Transverse colon (tissue), 4 donors: ENCODE data around the gene SLC25A23. TPM values are rescaled to one million over a fixed set of nuclear protein-coding genes. Genes with fewer than 3 reads are reported as not detected.

ENCODE experiments used
- DNase-seq: peaks from one replicate; pipeline ENCODE4 v3.0.0-alpha.2; 2019
- H3K27ac ChIP-seq, 4 donors: fragments of 200-600 bp; sonication (generic); 2 replicates each; pipeline ENCODE4 v1.5.1; 2016 to 2018; ENCODE audit warnings: inconsistent platforms in 4 of 4
- H3K27me3 ChIP-seq: fragments of 200-600 bp; sonication (generic); 2 replicates; pipeline ENCODE4 v1.5.1; 2017; ENCODE audit warnings: inconsistent platforms
- H3K36me3 ChIP-seq, 4 donors: fragments of 200-600 bp; sonication (generic); 2 replicates each; pipeline ENCODE4 v1.5.1; 2017 to 2019; ENCODE audit warnings: inconsistent platforms in 4 of 4
- H3K4me1 ChIP-seq, 4 donors: fragments of 200-600 bp; sonication (generic); 2 replicates each; pipeline ENCODE4 v1.5.1; 2017 to 2020; ENCODE audit warnings: inconsistent platforms in 4 of 4
- H3K4me3 ChIP-seq, 4 donors: fragments of 200-600 bp; sonication (generic); 1 replicate in 1 of 4; 2 replicates in 3 of 4; pipeline versions ENCODE4 v1.5.1 to v1.6.1; 2017 to 2019; ENCODE audit warnings: inconsistent platforms in 4 of 4
- H3K9me3 ChIP-seq, 2 donors: fragments of 200-600 bp; sonication (generic); 2 replicates each; pipeline ENCODE4 v1.5.1; 2017 to 2019; ENCODE audit warnings: inconsistent platforms in 2 of 2
- CTCF ChIP-seq, 5 experiments: fragments of 200-600 bp in 3 of 5; fragments of 450-650 bp in 2 of 5; sonication (generic) in 3 of 5; IDR thresholded peaks; 1 replicate in 2 of 5; 2 replicates in 3 of 5; pipeline ENCODE4 v1.5.1; 2016 to 2017; ENCODE audit warnings: antibody characterized with exemption in 5 of 5, inconsistent platforms in 3 of 5, mild to moderate bottlenecking in 2 of 5, moderate library complexity in 1 of 5
- EP300 ChIP-seq: sonication (generic); formaldehyde crosslinking; IDR thresholded peaks from one replicate; pipeline ENCODE4 v1.6.1; 2017; ENCODE audit warnings: antibody characterized with exemption, low read depth
- POLR2A ChIP-seq: fragments of 450-650 bp; IDR thresholded peaks from one replicate; pipeline ENCODE4 v1.6.1; 2016; ENCODE audit warnings: antibody characterized with exemption, mild to moderate bottlenecking, moderate library complexity
- POLR2AphosphoS5 ChIP-seq, 3 donors: sonication (generic); formaldehyde crosslinking; IDR thresholded peaks; one replicate each; pipeline ENCODE4 v1.6.1; 2016; ENCODE audit warnings: antibody characterized with exemption in 3 of 3
- WGBS, 2 donors: methylation state at CpG; one replicate each; pipeline ENCODE4 v1.1.5; 2018; ENCODE audit warnings: low coverage in 1 of 2; 5-methylcytosine and 5-hydroxymethylcytosine counted together
- in situ Hi-C, 4 donors: fragments of 200-750 bp; cut with MboI; loops; one replicate each; pipeline versions ENCODE4 v1.15.0 to v1.15.1; 2017; ENCODE audit warnings: low sequenced_read_pairs in 3 of 4, low pct_ligation_motif_present in 1 of 4, low pct_unique_long_range_greater_than_20kb in 1 of 4
- intact Hi-C: fragments of 100-400 bp; cut with DNase I; formaldehyde crosslinking; loops from one replicate; pipeline ENCODE4 v1.15.1; 2023; ENCODE audit warnings: low total_unique reads
- total RNA-seq, 4 donors: library from RNA; depleted of rRNA; stranded (reverse); fragments of >200 nt; gene quantifications; one replicate each; pipeline ENCODE4 v1.1.0, GENCODE V29; 2016

The SLC25A23 gene
- total RNA-seq, 4 donors from 2014 or later, result 77.2 to 216 (median 171) TPM

- peak overlapping the region in 2 of 4 donors; percentile 26 to 40 for H3K27ac ChIP-seq
- in situ Hi-C loops, result no loop called here
- no peak for TF ChIP-seq EP300
- no peak for TF ChIP-seq POLR2A
- no peak for TF ChIP-seq POLR2AphosphoS5 (IDR thresholded peaks at IDR 0.05)
- TF ChIP-seq CTCF (IDR thresholded peaks at IDR 0.05), result no peak
- DNase-seq, result no peak
- intact Hi-C loops, result no loop called here
- H3K9me3 ChIP-seq, result no peaks in the 10 kb centered on the region
- peak overlapping the region in 2 of 4 donors; percentile 24 to 37 for H3K4me3 ChIP-seq
- WGBS, 2 donors, result 42% methylated on average over 29 of the region's 29 CpGs; no CpG with 5 or more reads in 1 of the 2 donors
- H3K36me3 ChIP-seq, result no peaks in the 10 kb centered on the region
- H3K4me1 ChIP-seq, result peaks cover 4 to 17% (median 13%) of the 10 kb centered on the region in 4 donors
- peaks cover 19% of the 10 kb centered on the region for H3K27me3 ChIP-seq
These were observed 17.4 kb upstream of the SLC25A23 start for GRCh38 chr19:6476896-6477431.

- Histone ChIP-seq H3K36me3 (no peaks in the 10 kb centered on the region), H3K4me3 (peak overlapping the region in 2 of 4 donors; percentile 24 to 37), H3K27ac (peak overlapping the region in 2 of 4 donors; percentile 26 to 40), H3K9me3 (no peaks in the 10 kb centered on the region), H3K4me1 (peaks cover 4 to 17% (median 13%) of the 10 kb centered on the region in 4 donors), H3K27me3 (peaks cover 19% of the 10 kb centered on the region)
- DNase-seq, result peak; percentile 94
- intact Hi-C loops, result no loop called here
- no peak for TF ChIP-seq POLR2AphosphoS5 (IDR thresholded peaks at IDR 0.05)
- TF ChIP-seq POLR2A, result no peak
- TF ChIP-seq EP300, result no peak
- TF ChIP-seq CTCF (IDR thresholded peaks at IDR 0.05), result no peak
- in situ Hi-C loops, result no loop called here
- 28 to 60% methylated on average over 2 to 18 of the region's 33 CpGs for WGBS, 2 donors
These were observed 16.7 kb upstream of the SLC25A23 start for GRCh38 chr19:6476155-6476895.

- no peak overlapping the region for H3K27ac ChIP-seq
- in situ Hi-C loops (no loop called here), intact Hi-C loops (no loop called here)
- TF ChIP-seq POLR2AphosphoS5 (IDR thresholded peaks at IDR 0.05), result no peak
- TF ChIP-seq CTCF (IDR thresholded peaks at IDR 0.05), result no peak
- no peak for TF ChIP-seq POLR2A
- H3K27me3 ChIP-seq, result peaks cover 19% of the 10 kb centered on the region
- DNase-seq, result no peak
- H3K9me3 ChIP-seq, result no peaks in the 10 kb centered on the region
- 36% methylated on average over 40 of the region's 52 CpGs; no CpG with 5 or more reads in 1 of the 2 donors for WGBS, 2 donors
- H3K4me3 ChIP-seq, result peak overlapping the region in 2 of 4 donors; percentile 2 to 37
- no peaks in the 10 kb centered on the region for H3K36me3 ChIP-seq
- peaks cover 4 to 17% (median 11%) of the 10 kb centered on the region in 4 donors for H3K4me1 ChIP-seq
These were observed 15.9 kb upstream of the SLC25A23 start for GRCh38 chr19:6475321-6476108.

- TF ChIP-seq CTCF (IDR thresholded peaks at IDR 0.05) (no peak), POLR2AphosphoS5 (IDR thresholded peaks at IDR 0.05) (no peak), POLR2A (no peak), EP300 (no peak)
- no peak overlapping the region for H3K27ac ChIP-seq
- H3K4me1 ChIP-seq, result peaks cover 4 to 17% (median 11%) of the 10 kb centered on the region in 4 donors
- in situ Hi-C loops, result no loop called here
- intact Hi-C loops, result no loop called here
- H3K36me3 ChIP-seq, result no peaks in the 10 kb centered on the region
- no peak for DNase-seq
- WGBS, 2 donors, result 52 to 56% methylated on average over 5 to 9 of the region's 9 CpGs
- H3K4me3 ChIP-seq, result no peak overlapping the region
- peaks cover 19% of the 10 kb centered on the region for H3K27me3 ChIP-seq
- H3K9me3 ChIP-seq, result no peaks in the 10 kb centered on the region
These were observed 14.1 kb upstream of the SLC25A23 start for GRCh38 chr19:6473647-6474046.
